ENCODE results near the gene MYO18B.

The MYO18B gene

DNA sequence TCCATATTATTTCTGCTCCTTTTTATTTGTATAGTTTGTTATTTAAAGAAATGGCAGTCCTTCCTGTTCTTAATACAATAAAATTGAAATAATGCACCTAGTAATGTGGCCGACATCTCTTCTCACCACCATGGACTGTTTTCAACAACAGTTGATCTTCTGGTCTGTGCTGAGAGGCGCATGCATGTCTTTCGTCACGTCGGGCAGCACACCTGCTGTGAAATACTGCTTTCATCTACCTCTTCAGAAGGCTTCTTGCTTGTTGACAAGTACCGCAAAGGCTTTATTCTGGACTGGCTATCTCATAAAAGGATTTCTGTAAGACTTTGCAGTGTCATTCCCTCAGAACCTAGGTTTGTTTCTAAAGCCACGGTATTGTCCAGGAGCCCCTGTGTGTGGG lies 13.9 kb upstream of the MYO18B start:
- Histone ChIP-seq H3K36me3 (replicated peaks in 1 of 2; ENCODE audit: control insufficient read depth in 2 of 2, insufficient read depth in 2 of 2, low read length in 2 of 2) (peaks cover 1 to 4% of the 10 kb centered on the region in 2 donors), H2AK5ac (ENCODE audit: low read depth, low read length) (no peak overlapping the region), H2BK12ac (ENCODE audit: low read length) (no peak overlapping the region), H3K23ac (ENCODE audit: low read depth, low read length, poor library complexity) (no peak overlapping the region), H3K4ac (ENCODE audit: low read length) (no peak overlapping the region), H2AFZ (ENCODE audit: low read length) (no peak overlapping the region), H3K18ac (ENCODE audit: low read length) (no peak overlapping the region), H2BK5ac (ENCODE audit: low read length) (no peak overlapping the region), H3K27me3 (ENCODE audit: control insufficient read depth in 3 of 3, insufficient read depth in 3 of 3, low read depth in 1 of 3, low read length in 3 of 3) (no peaks in the 10 kb centered on the region), H3K4me1 (ENCODE audit: control insufficient read depth in 2 of 2, insufficient read depth in 1 of 2, low read depth in 1 of 2, low read length in 2 of 2) (peaks cover 0 to 1% of the 10 kb centered on the region in 2 donors), H4K91ac (ENCODE audit: low read depth, low read length, poor library complexity) (no peak overlapping the region), H3K79me1 (ENCODE audit: low read depth, low read length) (no peaks in the 10 kb centered on the region), H4K8ac (ENCODE audit: low read depth, low read length) (no peak overlapping the region), H2BK120ac (ENCODE audit: low read depth, low read length) (no peak overlapping the region), H2BK15ac (ENCODE audit: low read length) (no peak overlapping the region), H3K9me3 (replicated peaks in 1 of 2; ENCODE audit: control insufficient read depth in 2 of 2, insufficient read depth in 1 of 2, low read depth in 1 of 2, low read length in 2 of 2) (no peaks in the 10 kb centered on the region), H3K4me3 (ENCODE audit: low read length in 2 of 2) (no peak overlapping the region), H3K27ac (replicated peaks; ENCODE audit: low read length) (no peak overlapping the region), H3K9ac (ENCODE audit: low read depth, low read length, poor library complexity) (no peak overlapping the region), H3K14ac (ENCODE audit: low read length) (no peak overlapping the region), H3K4me2 (ENCODE audit: insufficient read depth, low read length, poor library complexity, severe bottlenecking) (no peak overlapping the region)
- no peak for DNase-seq (ENCODE audit: low spot score)
- WGBS, 2 donors (ENCODE audit: extremely low coverage in 2 of 2, insufficient read length in 2 of 2, insufficient replicate concordance in 1 of 2), result no CpG with 5 or more reads among the region's 7 CpGs

DNA sequence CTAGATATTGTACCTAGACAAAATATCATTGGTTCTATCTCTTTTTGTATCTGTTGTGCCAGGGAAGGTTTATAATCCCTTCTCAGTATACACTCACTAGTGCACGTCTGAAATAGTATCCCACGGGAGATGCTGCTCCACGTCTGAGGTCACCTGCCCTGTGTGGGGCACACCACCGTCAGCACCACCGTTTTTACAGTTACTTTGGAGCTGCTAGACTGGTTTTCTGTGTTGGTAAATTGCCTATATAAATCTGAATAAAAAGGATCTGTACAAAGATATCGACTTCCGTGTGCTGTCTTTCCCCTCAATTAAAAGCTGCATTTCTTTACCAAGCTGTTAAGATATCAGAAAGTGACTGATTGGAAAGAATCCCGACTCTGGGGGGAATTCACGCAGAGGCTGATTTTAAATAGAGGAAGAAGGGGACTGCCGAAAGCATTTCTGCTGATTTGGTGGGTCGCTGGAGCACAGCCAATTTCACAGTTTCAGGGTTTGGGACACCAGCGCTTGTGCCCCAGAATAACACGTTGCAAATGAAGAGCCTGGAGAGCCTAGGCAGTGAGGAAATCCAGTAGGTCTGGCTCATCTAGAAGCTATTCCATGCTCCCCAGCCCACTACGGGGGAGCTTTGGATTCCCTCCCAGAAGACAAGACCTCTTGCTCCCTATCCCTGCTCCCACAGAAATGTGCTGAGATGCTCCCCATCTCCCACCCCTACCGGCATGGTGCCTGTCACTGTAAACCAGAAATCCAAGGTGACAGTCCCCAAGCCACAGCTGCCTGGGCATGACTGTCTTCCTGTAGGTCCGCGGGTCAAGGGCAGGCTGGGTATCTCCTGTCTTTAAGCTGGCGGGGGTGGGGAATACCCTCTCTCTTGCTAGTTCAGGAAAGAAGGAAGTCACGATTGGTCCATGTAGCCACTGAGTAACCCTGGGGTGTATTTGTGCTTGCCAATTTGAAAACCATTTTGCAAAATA lies 12.7 kb upstream of the MYO18B start:
- Histone ChIP-seq H3K4me1 (ENCODE audit: control insufficient read depth in 2 of 2, insufficient read depth in 1 of 2, low read depth in 1 of 2, low read length in 2 of 2) (peaks cover 0 to 1% of the 10 kb centered on the region in 2 donors), H3K9ac (ENCODE audit: low read depth, low read length, poor library complexity) (no peak overlapping the region), H3K18ac (ENCODE audit: low read length) (no peak overlapping the region), H2AFZ (ENCODE audit: low read length) (no peak overlapping the region), H2BK120ac (ENCODE audit: low read depth, low read length) (no peak overlapping the region), H3K27me3 (ENCODE audit: control insufficient read depth in 3 of 3, insufficient read depth in 3 of 3, low read depth in 1 of 3, low read length in 3 of 3) (no peaks in the 10 kb centered on the region), H3K23ac (ENCODE audit: low read depth, low read length, poor library complexity) (no peak overlapping the region), H3K14ac (ENCODE audit: low read length) (no peak overlapping the region), H4K91ac (ENCODE audit: low read depth, low read length, poor library complexity) (no peak overlapping the region), H2BK12ac (ENCODE audit: low read length) (no peak overlapping the region), H3K9me3 (replicated peaks in 1 of 2; ENCODE audit: control insufficient read depth in 2 of 2, insufficient read depth in 1 of 2, low read depth in 1 of 2, low read length in 2 of 2) (no peaks in the 10 kb centered on the region), H3K4ac (ENCODE audit: low read length) (no peak overlapping the region), H3K36me3 (replicated peaks in 1 of 2; ENCODE audit: control insufficient read depth in 2 of 2, insufficient read depth in 2 of 2, low read length in 2 of 2) (peaks cover 0 to 1% of the 10 kb centered on the region in 2 donors), H3K4me2 (ENCODE audit: insufficient read depth, low read length, poor library complexity, severe bottlenecking) (no peak overlapping the region), H3K4me3 (ENCODE audit: low read length in 2 of 2) (no peak overlapping the region), H3K79me1 (ENCODE audit: low read depth, low read length) (peaks cover 1% of the 10 kb centered on the region), H2BK15ac (ENCODE audit: low read length) (no peak overlapping the region), H2BK5ac (ENCODE audit: low read length) (no peak overlapping the region), H2AK5ac (ENCODE audit: low read depth, low read length) (no peak overlapping the region), H4K8ac (ENCODE audit: low read depth, low read length) (no peak overlapping the region), H3K27ac (replicated peaks; ENCODE audit: low read length) (no peak overlapping the region)
- no peak for DNase-seq (ENCODE audit: low spot score)
- WGBS, 2 donors (ENCODE audit: extremely low coverage in 2 of 2, insufficient read length in 2 of 2, insufficient replicate concordance in 1 of 2), result no CpG with 5 or more reads among the region's 19 CpGs

GRCh38 chr22:25735650-25736049 lies 6.3 kb upstream of the MYO18B start:
- Histone ChIP-seq H3K4me1 (ENCODE audit: control insufficient read depth in 2 of 2, insufficient read depth in 1 of 2, low read depth in 1 of 2, low read length in 2 of 2) (no peaks in the 10 kb centered on the region), H4K8ac (ENCODE audit: low read depth, low read length) (no peak overlapping the region), H3K79me1 (ENCODE audit: low read depth, low read length) (peaks cover 1% of the 10 kb centered on the region), H3K23ac (ENCODE audit: low read depth, low read length, poor library complexity) (no peak overlapping the region), H3K9ac (ENCODE audit: low read depth, low read length, poor library complexity) (no peak overlapping the region), H3K4me3 (ENCODE audit: low read length in 2 of 2) (no peak overlapping the region), H2BK5ac (ENCODE audit: low read length) (no peak overlapping the region), H3K4ac (ENCODE audit: low read length) (no peak overlapping the region), H4K91ac (ENCODE audit: low read depth, low read length, poor library complexity) (no peak overlapping the region), H3K36me3 (replicated peaks in 1 of 2; ENCODE audit: control insufficient read depth in 2 of 2, insufficient read depth in 2 of 2, low read length in 2 of 2) (no peaks in the 10 kb centered on the region), H3K18ac (ENCODE audit: low read length) (no peak overlapping the region), H2BK120ac (ENCODE audit: low read depth, low read length) (no peak overlapping the region), H2BK15ac (ENCODE audit: low read length) (no peak overlapping the region), H2AK5ac (ENCODE audit: low read depth, low read length) (no peak overlapping the region), H3K4me2 (ENCODE audit: insufficient read depth, low read length, poor library complexity, severe bottlenecking) (no peak overlapping the region), H3K27me3 (ENCODE audit: control insufficient read depth in 3 of 3, insufficient read depth in 3 of 3, low read depth in 1 of 3, low read length in 3 of 3) (no peaks in the 10 kb centered on the region), H3K9me3 (replicated peaks in 1 of 2; ENCODE audit: control insufficient read depth in 2 of 2, insufficient read depth in 1 of 2, low read depth in 1 of 2, low read length in 2 of 2) (no peaks in the 10 kb centered on the region), H3K14ac (ENCODE audit: low read length) (no peak overlapping the region), H2BK12ac (ENCODE audit: low read length) (no peak overlapping the region), H3K27ac (replicated peaks; ENCODE audit: low read length) (no peak overlapping the region), H2AFZ (ENCODE audit: low read length) (no peak overlapping the region)
- no peak for DNase-seq (ENCODE audit: low spot score)
- WGBS, 2 donors (ENCODE audit: extremely low coverage in 2 of 2, insufficient read length in 2 of 2, insufficient replicate concordance in 1 of 2), result no CpG with 5 or more reads among the region's 2 CpGs

GRCh38 chr22:25736378-25737011 lies 5.5 kb upstream of the MYO18B start:
- H2BK120ac ChIP-seq (ENCODE audit: low read depth, low read length), result no peak overlapping the region
- peaks cover 1% of the 10 kb centered on the region for H3K79me1 ChIP-seq (ENCODE audit: low read depth, low read length)
- H2BK5ac ChIP-seq (ENCODE audit: low read length), result no peak overlapping the region
- H2BK15ac ChIP-seq (ENCODE audit: low read length), result no peak overlapping the region
- no peak for DNase-seq (ENCODE audit: low spot score)
- no peak overlapping the region for H3K27ac ChIP-seq (replicated peaks; ENCODE audit: low read length)
- H2AK5ac ChIP-seq (ENCODE audit: low read depth, low read length), result no peak overlapping the region
- H3K14ac ChIP-seq (ENCODE audit: low read length), result no peak overlapping the region
- no peak overlapping the region for H3K4ac ChIP-seq (ENCODE audit: low read length)
- no CpG with 5 or more reads among the region's 9 CpGs for WGBS, 2 donors (ENCODE audit: extremely low coverage in 2 of 2, insufficient read length in 2 of 2, insufficient replicate concordance in 1 of 2)
- H3K23ac ChIP-seq (ENCODE audit: low read depth, low read length, poor library complexity), result no peak overlapping the region
- no peak overlapping the region for H3K4me2 ChIP-seq (ENCODE audit: insufficient read depth, low read length, poor library complexity, severe bottlenecking)
- H3K27me3 ChIP-seq (ENCODE audit: control insufficient read depth in 3 of 3, insufficient read depth in 3 of 3, low read depth in 1 of 3, low read length in 3 of 3), result no peaks in the 10 kb centered on the region
- H4K91ac ChIP-seq (ENCODE audit: low read depth, low read length, poor library complexity), result no peak overlapping the region
- H3K9ac ChIP-seq (ENCODE audit: low read depth, low read length, poor library complexity), result no peak overlapping the region
- no peak overlapping the region for H3K4me3 ChIP-seq (ENCODE audit: low read length in 2 of 2)
- no peaks in the 10 kb centered on the region for H3K36me3 ChIP-seq (replicated peaks in 1 of 2; ENCODE audit: control insufficient read depth in 2 of 2, insufficient read depth in 2 of 2, low read length in 2 of 2)
- no peaks in the 10 kb centered on the region for H3K4me1 ChIP-seq (ENCODE audit: control insufficient read depth in 2 of 2, insufficient read depth in 1 of 2, low read depth in 1 of 2, low read length in 2 of 2)
- no peak overlapping the region for H3K18ac ChIP-seq (ENCODE audit: low read length)
- no peak overlapping the region for H2BK12ac ChIP-seq (ENCODE audit: low read length)
- H3K9me3 ChIP-seq (replicated peaks in 1 of 2; ENCODE audit: control insufficient read depth in 2 of 2, insufficient read depth in 1 of 2, low read depth in 1 of 2, low read length in 2 of 2), result no peaks in the 10 kb centered on the region
- no peak overlapping the region for H2AFZ ChIP-seq (ENCODE audit: low read length)
- H4K8ac ChIP-seq (ENCODE audit: low read depth, low read length), result no peak overlapping the region

Measured in neuronal stem cell (in vitro differentiated cells).